Measurements from ENCODE around the gene CPTP.
"Not testable (repeated sequence)": the region's sequence is repeated elsewhere in the genome, so short reads cannot be mapped to it uniquely, and the experiment has no call there.

The CPTP gene

DNA sequence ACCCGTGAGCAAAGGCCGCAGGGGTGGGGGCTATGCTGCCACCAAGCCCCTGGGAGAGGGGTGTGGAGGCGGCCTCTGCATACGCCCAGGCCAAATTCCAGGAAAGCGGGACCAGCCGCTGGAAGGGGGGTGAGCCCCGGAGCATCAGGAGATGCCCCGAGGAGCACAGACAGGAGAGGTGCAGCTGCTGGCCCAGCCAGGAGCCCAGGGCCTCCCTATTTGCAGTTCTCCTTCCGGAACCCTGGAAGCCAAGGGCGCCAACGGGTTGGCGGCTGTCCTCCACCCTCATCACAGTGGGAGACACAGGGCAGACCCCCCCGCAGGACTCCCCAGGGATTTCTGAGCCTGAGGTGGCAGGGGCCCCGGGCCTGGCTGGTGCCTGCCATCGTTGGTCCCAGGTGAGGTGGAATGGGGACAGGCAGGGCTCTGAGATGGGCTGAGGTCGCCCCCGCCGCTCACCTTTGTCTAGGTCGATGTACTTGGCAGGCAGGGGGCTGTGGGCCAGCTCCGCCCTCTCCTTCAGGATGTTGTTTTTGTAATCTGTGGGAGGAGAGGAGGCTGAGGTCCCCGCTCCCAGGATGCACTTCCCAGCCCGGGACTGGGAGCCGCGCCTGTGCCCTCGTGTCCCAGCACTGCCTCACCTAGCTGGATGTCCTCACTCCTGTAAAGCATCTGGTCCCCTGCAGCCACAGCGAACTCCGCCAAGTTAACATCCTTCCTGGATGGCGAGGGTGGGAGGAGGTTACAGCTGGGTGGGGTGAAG, 29.0 kb downstream of the CPTP start:
- DNase-seq: no peak

DNA sequence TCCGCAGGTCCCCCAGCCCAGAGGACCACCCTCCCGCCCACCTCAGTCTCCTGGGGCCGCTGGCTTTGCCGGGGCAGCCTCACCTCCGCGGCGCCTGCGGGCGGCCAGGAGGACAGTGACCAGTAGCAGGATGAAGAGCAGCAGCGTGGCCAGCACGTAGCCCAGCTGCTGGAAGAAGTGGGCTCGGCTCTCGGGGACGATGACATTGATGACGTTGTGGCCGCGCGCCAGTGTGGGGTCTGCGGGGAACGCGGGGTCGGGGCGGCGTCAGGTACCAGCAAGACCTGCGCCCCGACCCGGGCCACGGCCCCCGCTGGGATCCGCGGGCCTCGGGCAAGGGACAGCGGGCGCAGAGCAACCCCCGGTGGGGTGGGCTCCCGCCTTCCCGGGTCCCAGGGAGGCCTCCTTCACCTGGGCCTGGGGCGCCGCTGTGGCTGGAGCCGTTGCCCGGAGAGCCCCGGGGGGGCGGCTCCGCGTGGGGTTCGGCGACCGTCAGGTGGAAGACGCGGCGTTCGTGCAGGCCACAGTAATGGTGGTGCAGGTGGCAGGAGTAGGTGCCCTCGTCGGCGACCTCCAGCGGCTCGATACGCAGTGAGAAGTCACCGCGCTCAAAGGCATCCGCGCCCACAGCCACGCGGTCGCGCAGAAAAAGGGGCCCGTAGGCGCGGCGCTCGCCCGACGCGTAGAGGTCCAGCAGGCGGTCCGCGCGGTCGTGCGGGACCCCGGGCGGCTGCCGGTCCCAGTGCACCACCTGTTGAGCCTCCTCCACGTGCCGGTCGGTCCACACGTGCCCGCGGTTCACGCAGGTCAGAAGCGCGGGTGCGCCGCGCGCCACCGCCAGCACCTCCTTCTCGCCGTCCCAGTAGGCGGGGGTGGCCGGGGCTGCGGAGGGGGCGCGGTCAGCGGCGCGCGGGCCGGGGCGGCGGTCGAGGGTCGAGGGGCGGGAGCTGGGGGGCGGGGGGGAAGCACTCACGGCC, 30.0 kb downstream of the CPTP start:
- no peak for DNase-seq

DNA sequence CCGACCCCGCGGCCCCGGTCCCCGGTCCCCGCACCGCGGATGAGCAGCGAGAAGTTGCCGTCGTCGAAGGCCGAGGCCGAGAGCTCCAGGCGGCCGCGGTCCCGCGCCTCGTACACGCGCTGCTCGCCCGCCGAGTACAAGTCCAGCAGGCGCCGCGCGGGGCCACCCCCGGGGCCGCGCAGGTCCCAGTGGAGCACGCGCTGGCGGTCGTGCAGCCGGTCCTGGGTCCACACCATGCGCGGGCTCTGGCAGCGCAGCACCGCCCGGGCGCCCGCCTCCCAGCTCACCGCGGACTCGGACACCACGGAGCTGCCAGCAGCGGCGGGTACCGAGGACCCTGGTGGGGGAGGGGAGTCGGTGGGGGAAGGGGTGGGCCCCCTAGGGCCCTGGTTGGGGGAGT, 30.8 kb downstream of the CPTP start:
- DNase-seq: no peak

DNA sequence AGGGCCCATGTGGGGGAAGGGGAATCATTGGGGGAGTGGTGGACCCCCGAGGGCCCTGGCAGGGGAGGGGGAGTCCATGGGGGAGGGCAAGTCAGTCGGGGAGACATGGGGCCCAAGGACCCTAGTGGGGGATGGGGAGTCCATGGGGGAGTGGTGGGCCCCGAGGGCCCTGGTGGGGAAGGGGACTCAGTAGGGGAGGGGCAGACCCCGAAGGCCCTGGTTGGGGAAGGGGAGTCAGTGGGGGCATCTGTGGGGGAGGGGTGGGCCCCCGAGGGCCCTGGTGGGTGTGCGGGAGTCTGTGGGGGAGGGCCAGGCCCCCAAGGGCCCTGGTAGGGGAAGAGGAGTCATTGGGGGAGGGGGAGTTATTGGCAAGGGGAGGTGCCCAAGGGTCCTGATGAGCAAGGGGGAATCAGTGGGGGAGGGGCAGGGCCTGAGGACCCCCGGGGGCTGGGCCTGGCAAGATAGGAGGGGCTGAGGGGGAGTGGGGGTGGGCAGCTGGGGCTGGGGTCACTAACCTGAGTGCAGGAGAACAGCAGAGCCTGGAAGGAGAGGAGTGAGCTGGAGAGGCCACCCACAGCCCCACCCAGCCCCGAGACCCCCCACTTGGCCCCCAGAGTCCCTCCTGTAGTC, 31.7 kb downstream of the CPTP start:
- DNase-seq: no peak

DNA sequence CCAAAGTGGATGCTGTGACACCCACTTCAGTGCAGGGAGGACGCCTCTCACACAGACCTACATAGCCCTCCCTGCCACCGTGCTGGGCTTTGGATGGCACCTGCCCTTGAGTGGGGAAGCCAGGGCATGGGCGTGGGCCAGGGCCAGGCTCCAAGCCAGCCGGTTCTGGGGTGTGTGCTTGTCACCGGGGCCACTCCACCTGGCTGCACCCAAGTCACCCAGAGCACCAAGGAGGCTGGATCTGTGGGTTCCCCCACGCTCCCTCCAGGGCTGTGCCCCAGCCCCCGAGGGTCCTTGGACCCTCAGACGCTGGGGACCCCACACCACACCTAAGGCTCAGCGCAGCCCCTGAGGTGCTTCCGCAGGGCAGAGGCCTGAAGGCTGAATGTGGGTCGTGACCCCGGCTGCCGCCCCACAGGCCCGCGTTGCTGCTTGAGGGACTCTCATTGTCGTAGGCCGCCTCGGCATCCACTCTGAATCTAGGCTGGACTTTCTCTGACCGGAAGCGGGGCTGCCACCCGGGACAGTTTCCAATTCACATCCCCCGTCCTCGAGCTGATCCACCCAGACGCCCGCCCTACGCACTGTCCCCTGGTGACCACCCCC, 32.3 kb downstream of the CPTP start:
- no peak for DNase-seq

DNA sequence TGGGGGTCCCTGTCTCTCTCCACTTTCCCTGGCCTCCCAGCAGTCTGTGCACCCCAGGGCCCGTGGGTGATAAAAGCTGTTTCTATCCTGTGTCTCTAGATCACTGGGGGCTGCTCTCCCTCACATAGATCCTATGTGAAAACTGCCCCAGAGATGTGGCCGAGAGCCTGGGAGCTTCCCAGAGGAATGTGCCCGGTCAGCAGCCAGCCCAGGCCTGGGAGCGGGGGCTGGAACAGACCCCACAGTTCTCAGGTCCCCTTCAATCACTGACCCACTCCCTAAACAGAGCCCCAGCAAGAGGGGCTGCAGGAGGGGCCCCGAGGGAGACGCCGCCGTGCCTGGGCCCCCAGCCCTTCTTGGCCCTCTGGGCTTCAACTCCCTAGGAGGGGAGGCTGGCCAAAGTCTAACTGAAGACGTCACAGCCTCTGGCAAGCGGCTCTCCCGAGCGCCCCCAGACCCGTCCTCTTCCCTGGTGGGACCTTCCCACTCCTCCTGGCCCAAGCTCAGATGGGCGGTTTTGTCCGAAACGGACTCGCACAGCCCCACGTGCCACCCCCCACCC, 33.4 kb downstream of the CPTP start:
- no peak for DNase-seq

DNA sequence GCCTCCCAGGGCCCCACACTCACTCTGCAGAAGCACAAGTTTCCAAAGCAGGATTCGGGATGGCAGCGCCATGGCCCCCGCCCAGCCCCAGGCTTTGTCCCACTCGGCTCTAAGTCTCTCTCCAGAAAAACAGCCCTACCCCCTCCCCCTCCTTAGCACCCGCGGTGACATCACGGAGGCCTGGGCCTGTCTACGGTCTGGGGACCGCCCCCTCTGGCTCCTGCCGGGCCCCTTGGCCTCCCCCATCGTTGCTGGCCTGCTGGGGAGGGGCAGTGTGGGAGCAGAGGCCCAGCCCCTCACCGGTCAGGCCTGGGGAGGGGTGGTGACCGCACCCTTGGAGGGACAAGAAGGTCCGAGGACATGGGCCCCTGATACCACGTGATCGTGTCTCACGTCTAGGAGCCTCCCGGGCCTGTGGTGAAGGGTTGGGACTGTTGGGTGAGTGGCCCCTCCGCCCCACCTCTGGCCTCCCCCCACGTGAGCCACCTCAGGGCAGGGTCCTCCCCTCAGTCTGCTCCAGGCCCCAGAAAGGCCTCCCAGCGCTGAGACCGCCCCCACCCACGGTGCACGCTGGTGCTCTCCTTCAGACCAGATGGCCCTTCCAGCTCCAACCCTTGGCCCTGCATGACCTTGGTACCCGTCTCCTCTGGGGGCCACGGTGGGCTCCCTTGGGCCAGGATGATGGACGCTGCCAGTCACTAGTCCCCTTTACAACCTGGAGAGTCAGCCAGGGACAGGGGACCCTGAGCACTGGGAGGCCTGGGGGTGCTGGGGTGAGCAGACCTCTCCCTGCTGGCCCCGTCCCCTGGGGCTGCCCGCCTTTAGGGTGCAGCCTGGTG, 34.0 kb downstream of the CPTP start, which contains the start of gene MXRA8:
Gene MXRA8 (minus strand): TSS at position 123 of the 839 bp plus-strand sequence. CDS start 51 bp downstream, at position 72.
- DNase-seq: no peak

DNA sequence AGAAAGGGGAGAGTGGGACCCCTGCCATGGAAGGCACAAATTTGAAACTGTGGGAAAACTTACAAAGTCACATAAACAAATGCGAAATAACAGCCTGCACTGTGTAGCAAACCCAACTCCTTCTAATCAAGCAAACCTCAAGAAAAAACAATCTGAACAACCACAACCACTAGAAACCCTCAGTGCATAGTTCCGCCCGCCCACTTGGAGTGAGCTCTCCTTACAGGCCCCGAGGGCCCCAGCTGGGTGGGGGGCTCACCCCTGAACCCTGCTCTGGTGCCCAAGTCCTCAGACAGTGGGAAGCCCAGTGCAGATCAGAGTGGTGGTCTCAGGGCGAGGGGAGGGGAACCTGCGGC, 34.7 kb downstream of the CPTP start:
- no peak for DNase-seq

DNA sequence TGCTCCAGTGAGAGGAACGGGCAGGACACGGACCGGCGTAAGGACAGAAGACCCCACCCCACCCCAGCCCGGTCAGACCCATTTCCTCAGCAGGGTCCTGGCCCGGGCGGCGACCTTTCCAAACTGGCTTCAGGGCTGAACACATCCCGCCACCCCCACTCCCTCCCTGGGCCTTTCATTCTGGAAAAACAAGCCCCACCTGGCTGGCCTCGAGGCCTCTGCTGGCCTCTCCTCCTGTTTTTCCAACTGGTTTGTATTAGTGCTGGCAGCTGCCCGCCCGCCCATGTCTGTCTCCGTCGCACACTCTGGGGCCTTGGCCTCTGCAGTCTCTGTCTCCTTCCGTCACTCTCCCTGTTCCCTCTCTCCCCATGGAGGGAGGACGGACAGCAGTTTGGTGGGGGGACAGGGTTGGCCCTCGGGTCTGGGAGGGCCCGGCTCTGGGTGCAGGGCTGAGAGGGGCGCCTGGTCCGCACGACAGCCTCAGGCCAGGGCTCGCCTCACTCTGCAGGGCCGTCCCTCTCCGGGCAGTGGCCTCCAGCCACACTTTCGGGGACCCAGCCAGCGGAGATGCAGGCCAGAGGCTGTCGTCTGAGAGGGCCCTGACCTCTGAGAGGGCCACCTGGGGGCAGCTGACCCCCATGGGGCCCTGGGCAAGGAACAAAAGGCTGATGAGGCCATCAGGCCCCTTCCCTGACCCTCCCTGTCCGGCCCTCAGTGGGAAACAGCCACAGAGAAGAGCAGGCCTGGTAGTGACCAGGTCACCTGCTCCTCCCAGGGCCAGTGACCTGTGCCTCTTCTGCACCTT, 35.3 kb downstream of the CPTP start:
- no peak for DNase-seq

DNA sequence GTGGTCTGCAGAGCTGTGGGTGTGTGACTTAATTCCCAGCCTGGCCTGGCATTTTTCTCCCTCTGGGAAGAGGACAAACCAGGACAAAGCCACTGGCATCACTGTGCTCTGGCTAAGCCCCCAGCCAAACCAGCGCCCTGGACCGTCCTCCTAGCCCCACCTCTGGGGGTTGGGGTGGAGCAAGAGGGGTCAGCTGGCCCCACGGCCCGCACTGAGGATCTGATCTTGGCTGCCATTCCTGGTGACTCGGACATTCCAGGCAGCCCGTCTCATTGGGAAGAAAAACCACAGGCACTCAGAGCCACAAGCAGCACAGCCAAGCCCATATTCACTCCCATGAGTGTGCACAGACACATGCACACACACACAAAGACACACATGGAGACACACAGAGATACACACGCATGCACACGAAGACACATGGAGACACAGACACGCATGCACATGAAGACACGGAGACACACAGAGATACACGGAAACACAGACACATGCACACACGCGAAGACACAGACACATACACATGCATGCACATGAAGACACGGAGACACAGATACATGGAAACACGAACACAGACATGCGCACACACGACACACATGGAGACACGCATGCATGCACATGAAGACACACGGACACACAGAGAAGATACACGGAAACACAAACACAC, 36.0 kb downstream of the CPTP start:
- no peak for DNase-seq

DNA sequence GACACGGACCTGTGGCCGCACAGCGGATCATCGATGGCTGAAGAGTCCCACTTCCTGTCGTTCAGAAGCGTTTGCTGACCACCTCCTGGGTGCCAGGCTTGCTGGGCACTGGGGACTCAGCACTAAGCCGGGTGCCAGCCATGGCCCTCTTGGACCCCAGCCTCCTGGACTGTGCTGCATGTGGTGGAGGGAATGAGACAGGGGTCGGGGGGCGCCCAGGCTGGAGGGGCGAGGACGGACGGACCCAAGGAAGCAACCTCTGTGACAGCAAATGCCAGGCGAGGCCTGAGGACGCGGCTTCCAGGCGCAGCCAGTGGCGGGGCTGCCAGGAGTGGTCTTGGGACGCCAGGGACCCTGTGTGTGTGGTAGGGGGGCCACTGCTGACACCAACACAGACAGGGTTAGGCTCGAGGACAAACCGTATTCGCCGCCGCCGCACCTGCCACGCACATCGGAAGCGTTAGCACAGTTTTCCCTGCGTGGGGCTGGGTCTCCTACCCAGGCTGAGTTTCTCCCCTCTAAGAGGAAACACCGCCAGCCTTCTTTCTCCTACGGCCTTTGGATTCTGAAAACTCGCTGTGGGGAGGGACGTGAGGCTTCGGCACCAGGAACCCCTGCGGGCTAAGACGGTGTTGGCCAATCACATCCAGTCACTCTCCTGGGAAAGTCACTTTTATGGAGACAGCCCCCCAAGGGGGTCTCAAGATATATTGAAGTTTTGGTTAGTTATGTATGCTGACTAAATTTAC, 36.8 kb downstream of the CPTP start:
- DNase-seq: no peak

DNA sequence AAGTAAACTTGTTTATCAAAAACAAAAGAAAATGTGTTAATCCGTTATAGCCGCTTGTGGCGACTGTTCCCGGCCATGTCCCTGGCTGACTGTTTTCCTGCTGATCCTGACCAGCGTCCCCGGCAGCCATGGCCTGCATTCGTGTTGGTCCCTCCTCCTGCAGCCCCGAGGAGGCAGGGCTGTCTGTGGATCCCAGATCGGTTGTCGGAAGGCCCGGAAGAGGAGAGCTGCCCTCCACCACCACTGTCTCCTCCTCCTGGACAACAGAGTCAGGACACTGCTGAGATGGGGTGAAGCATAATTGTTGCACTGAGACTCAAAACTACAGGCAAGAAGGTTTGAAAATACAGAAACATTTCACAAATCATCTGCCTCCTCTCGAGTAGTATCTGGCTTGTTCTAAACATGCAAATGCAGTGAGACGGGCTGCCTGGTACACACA, 37.4 kb downstream of the CPTP start:
- no peak for DNase-seq

DNA sequence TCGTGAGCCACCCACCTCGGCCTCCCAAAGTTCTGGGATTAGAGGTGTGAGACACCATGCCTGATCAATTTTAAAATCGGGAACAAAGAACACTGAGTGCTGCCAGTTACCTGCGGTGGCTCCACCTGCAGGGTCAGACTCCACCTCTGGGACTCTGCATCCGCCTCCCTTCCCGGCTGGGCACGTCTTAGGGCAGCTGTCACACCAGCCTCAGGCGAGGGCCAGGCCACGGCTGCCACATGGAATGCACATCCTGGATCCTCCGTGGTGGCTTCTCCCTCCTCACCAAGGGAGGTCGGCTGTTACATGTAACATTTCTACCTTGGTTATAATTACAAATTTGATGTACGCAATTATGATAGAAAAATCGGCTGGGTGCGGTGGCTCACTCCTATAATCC, 39.7 kb downstream of the CPTP start:
- no peak for DNase-seq

DNA sequence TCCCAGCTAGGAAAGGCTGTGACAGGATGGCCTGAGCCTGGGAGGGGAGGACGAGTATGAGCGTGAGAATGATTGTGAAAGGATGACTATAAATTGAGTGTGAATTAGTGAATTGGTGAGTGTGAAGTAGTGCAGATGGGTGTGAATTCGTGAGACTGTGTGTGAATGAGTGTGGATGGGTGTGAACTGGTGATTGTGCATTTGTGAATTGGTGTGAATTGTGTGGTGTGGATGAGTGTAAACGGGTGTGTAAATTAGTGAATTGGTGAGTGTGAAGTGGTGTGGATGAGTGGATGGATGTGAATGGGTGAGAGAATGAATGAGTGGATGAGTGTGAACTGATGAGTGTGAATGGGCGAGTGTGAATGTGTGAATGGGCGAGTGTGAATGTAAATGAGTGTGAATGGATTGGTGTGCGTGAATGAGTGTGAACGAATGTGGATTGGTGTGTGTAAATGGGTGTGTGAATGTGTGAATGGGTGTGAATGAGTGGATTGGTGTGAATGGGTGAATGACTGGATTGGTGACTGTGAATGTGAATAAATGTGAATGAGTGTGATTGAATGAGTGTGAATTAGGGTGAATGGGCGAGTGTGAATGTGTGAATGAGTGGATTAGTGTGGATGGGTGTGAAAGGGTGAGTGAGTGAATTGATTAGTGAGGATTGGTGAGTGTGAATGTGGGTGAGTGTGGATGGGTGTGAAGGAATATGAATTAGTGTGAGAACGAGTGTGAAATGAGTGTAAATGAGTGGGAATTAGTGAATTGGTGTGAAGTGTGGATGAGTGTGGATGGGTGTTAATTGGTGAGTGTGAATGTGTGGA, 41.5 kb downstream of the CPTP start:
- no peak for DNase-seq

DNA sequence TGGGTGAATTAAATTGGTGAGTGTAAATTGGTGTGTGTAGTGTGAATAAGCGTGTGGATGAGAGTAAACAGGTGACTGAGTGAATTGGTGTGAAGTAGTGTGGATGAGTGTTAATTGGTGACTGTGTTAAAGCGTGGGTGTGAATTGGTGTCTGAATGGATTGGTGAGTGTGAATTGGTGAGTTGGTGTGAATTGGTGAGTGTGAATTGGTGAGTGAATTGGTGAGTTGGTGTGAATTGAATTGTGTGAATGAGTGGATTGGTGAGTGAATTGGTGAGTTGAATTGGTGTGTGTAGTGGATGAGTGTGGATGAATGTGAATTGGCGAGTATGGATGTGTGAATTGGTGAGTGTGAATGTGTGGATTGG, 42.1 kb downstream of the CPTP start:
- no peak for DNase-seq

DNA sequence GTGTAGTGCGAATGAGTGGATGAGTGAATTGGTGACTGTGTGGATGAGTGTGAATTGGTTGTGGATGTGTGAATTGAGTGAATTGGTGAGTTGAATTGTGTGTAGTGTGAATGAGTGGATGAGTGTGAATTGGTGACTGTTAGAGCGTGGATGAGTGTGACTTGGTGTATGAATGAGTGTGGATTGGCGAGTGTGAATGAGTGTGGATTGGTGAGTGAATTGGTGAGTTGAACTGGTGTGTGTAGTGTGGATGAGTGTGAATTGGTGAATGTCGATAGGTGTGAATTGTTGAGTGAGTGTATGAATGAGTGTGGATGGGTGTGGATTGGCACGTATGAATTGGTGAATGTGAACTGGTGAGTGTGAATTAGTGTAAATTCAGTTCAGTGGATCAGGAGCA, 42.7 kb downstream of the CPTP start:
- DNase-seq: no peak

DNA sequence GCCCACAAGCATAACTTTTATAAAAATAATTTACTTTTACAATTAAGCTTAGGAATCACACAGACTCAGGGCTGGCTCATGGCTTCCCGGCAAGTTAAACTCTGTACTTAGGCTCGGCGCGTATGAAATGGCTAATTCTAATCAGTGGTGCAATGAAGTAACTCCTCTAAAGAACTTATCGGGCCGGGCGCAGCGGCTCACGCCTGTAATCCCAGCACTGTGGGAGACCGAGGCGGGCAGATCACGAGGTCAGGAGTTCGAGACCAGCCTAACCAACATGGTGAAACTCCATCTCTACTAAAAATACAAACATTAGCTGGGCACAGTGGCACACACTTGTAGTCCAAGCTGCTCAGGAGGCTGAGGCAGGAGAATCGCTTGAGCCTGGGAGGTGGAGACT, 45.5 kb downstream of the CPTP start:
- not testable (repeated sequence) for DNase-seq

DNA sequence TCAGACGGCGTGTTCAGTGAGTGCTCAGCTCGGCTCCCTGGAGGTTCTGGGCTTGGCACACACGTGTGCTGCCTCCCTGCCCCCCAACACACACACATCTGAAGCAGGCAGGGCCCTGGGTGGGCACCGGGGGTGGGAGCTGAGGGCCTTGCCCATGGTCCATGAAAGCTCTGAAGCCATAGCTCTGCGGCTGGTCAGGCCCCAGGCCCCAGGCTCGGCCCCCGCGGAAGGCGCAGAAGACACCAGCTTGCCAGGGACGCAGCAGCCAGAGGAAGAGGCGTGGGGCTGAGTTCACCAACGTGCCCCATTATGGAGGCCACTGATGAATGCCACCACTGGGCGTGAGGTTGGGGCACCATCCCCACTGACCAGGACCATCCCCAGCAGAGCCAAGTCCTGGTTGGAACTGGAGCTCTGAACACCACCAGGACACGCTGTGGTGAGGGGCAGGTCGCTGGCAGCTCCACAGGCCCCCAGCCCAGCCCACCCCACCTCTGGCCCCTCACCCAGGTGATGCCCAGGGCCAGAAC, 46.2 kb downstream of the CPTP start:
- DNase-seq: no peak
